CD4-positive, alpha-beta T cell (primary cell): Measurements from ENCODE around the gene WDR3. TPM values are rescaled to one million over a fixed set of nuclear protein-coding genes. Genes with fewer than 3 reads are reported as not detected.

Experiments
- ATAC-seq: fragments of 200-7000 bp; cut with Tn5 transposase; one replicate; pipeline ENCODE4 v1.10.0; 2022; ENCODE audit warnings: mild to moderate bottlenecking; ENCODE audit not compliant: poor library complexity
- CTCF ChIA-PET: fragments of 350-600 bp; sonication (Branson Sonifier 250); formaldehyde crosslinking; loops from one replicate; lab custom pipeline; 2021; ENCODE audit warnings: antibody characterized with exemption, inconsistent platforms; lab: Charles Lee
- POLR2A ChIA-PET: fragments of 350-600 bp; sonication (Branson Sonifier 250); formaldehyde crosslinking; loops from one replicate; lab custom pipeline; 2021; ENCODE audit warnings: antibody characterized with exemption, inconsistent platforms; lab: Charles Lee
- DNase-seq, 14 experiments: peaks; one replicate each; pipeline ENCODE4 v3.0.0-alpha.2; 2013 to 2020; ENCODE audit warnings: mixed read lengths in 2 of 14
- H3K27ac ChIP-seq, 2 donors: one replicate each; pipeline versions ENCODE4 v1.5.1 to v1.7.0; 2013; ENCODE audit warnings: low read length in 2 of 2, low read depth in 1 of 2, mild to moderate bottlenecking in 1 of 2
- H3K27me3 ChIP-seq, 2 experiments: 1 replicate in 1 of 2; 2 replicates in 1 of 2; pipeline versions ENCODE4 v1.6.1 to v1.7.0; 2013; ENCODE audit warnings: low read length in 2 of 2, control low read depth in 1 of 2, mild to moderate bottlenecking in 1 of 2, moderate library complexity in 1 of 2; ENCODE audit not compliant: insufficient read depth in 2 of 2, control insufficient read depth in 1 of 2
- H3K36me3 ChIP-seq: one replicate; pipeline ENCODE4 v1.6.1; 2013; ENCODE audit warnings: low read length, control low read depth; ENCODE audit not compliant: insufficient read depth
- H3K4me1 ChIP-seq: one replicate; pipeline ENCODE4 v1.6.1; 2013; ENCODE audit warnings: low read length, control low read depth; ENCODE audit not compliant: insufficient read depth
- H3K4me3 ChIP-seq: one replicate; pipeline ENCODE4 v1.5.1; 2013; ENCODE audit warnings: mild to moderate bottlenecking, low read length, moderate library complexity
- H3K9me3 ChIP-seq, 2 experiments: 1 replicate in 1 of 2; 2 replicates in 1 of 2; pipeline versions ENCODE4 v1.6.1 to v1.7.0; 2013; ENCODE audit warnings: low read length in 2 of 2, mild to moderate bottlenecking in 2 of 2, control low read depth in 1 of 2, moderate library complexity in 1 of 2; ENCODE audit not compliant: control insufficient read depth in 1 of 2, insufficient read depth in 1 of 2
- H3K27ac Mint-ChIP-seq: one replicate; pipeline ENCODE4 v1.8.0; 2020; ENCODE audit warnings: mixed read lengths
- H3K27me3 Mint-ChIP-seq: one replicate; pipeline ENCODE4 v1.8.0; 2021; ENCODE audit warnings: mixed read lengths
- H3K36me3 Mint-ChIP-seq: one replicate; pipeline ENCODE4 v1.8.0; 2021; ENCODE audit warnings: low read depth, mixed read lengths
- H3K4me1 Mint-ChIP-seq: one replicate; pipeline ENCODE4 v1.8.0; 2021; ENCODE audit warnings: low read depth, mixed read lengths
- H3K4me3 Mint-ChIP-seq: one replicate; pipeline ENCODE4 v1.8.0; 2020; ENCODE audit warnings: mild to moderate bottlenecking, mixed read lengths
- H3K9me3 Mint-ChIP-seq: one replicate; pipeline ENCODE4 v1.8.0; 2020; ENCODE audit warnings: mixed read lengths
- intact Hi-C, 2 experiments: fragments of 100-400 bp; cut with DNase I in 1 of 2; cut with micrococcal nuclease in 1 of 2; formaldehyde crosslinking; loops; one replicate each; pipeline versions ENCODE4 v1.15.1 to v1.9.0; 2023 to 2025; cut with DNase I, micrococcal nuclease
- total RNA-seq, 174 experiments: library from RNA in 2 of 174; stranded (reverse) in 2 of 174; gene quantifications; one replicate each; pipeline ENCODE4 v1.2.3 and lab custom pipeline; 2021 to 2026
- TF ChIP-seq, protein P1 (sequence below): fragments of 200-600 bp; IDR thresholded peaks from one replicate; pipeline ENCODE4 v1.8.0; 2022; ENCODE audit warnings: antibody characterized with exemption, mild to moderate bottlenecking

Gene WDR3
- total RNA-seq, 2 experiments from 2014 or later: 5.8 to 7.5 TPM

- intact Hi-C loops: no loop called here
- DNase-seq (no peak), ATAC-seq (no peak)
- Histone ChIP-seq H3K36me3 (peaks cover 76% of the 10 kb centered on the region), H3K27me3 (no peaks in the 10 kb centered on the region), H3K9me3 (no peaks in the 10 kb centered on the region), H3K4me3 (no peak overlapping the region), H3K4me1 (no peaks in the 10 kb centered on the region), H3K27ac (no peak overlapping the region)
- Mint-ChIP-seq H3K27ac (peak overlapping the region; percentile 18), H3K27me3 (no peaks in the 10 kb centered on the region), H3K4me1 (no peaks in the 10 kb centered on the region), H3K36me3 (peaks cover 96% of the 10 kb centered on the region), H3K9me3 (no peaks in the 10 kb centered on the region), H3K4me3 (no peak overlapping the region)
- POLR2A ChIA-PET: no interaction called here
- CTCF ChIA-PET: no interaction called here
- TF ChIP-seq, protein P1, sequence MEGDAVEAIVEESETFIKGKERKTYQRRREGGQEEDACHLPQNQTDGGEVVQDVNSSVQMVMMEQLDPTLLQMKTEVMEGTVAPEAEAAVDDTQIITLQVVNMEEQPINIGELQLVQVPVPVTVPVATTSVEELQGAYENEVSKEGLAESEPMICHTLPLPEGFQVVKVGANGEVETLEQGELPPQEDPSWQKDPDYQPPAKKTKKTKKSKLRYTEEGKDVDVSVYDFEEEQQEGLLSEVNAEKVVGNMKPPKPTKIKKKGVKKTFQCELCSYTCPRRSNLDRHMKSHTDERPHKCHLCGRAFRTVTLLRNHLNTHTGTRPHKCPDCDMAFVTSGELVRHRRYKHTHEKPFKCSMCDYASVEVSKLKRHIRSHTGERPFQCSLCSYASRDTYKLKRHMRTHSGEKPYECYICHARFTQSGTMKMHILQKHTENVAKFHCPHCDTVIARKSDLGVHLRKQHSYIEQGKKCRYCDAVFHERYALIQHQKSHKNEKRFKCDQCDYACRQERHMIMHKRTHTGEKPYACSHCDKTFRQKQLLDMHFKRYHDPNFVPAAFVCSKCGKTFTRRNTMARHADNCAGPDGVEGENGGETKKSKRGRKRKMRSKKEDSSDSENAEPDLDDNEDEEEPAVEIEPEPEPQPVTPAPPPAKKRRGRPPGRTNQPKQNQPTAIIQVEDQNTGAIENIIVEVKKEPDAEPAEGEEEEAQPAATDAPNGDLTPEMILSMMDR: no peak
These were observed 26.6 kb upstream of the WDR3 start for GRCh38 chr1:117902944-117903343.

DNA sequence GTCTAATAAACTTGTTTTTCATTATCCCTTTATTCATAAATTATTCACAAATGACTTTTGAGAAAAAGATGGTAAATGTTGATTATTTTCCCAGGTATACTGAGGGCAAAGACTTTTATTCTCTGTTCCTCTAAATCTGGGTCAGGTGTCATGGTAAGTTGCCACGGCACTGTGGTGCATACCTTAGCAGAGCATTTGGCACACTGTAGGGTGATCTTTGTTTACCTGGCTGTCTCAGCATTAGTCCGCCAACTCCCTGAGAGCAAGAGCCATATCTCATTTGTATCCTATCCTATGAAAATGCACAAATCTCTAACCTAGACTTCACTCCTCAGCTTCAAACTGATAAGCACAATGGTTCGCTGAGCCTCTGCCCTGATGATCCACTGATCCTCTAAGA is 25.1 kb upstream of the WDR3 start:
- no peaks in the 10 kb centered on the region for H3K27me3 ChIP-seq
- H3K9me3 ChIP-seq: no peaks in the 10 kb centered on the region
- ATAC-seq (no peak), DNase-seq (no peak)
- H3K4me1 Mint-ChIP-seq: no peaks in the 10 kb centered on the region
- peaks cover 75% of the 10 kb centered on the region for H3K36me3 ChIP-seq
- no peak overlapping the region for H3K4me3 Mint-ChIP-seq
- H3K4me1 ChIP-seq: no peaks in the 10 kb centered on the region
- intact Hi-C loops: no loop called here
- ChIA-PET POLR2A (no interaction called here), CTCF (interaction anchor here (3.1 kb wide), 1 partner anchor 9 kb away, joined by 15 read pairs; no protein-coding TSS in a partner anchor)
- H3K4me3 ChIP-seq: no peak overlapping the region
- no peaks in the 10 kb centered on the region for H3K27me3 Mint-ChIP-seq
- no peak overlapping the region for H3K27ac ChIP-seq
- peaks cover 93% of the 10 kb centered on the region for H3K36me3 Mint-ChIP-seq
- TF ChIP-seq, protein P1: no peak
- no peaks in the 10 kb centered on the region for H3K9me3 Mint-ChIP-seq
- no peak overlapping the region for H3K27ac Mint-ChIP-seq

GRCh38 chr1:117905019-117905418 is 24.5 kb upstream of the WDR3 start:
- Histone ChIP-seq H3K4me1 (no peaks in the 10 kb centered on the region), H3K36me3 (peaks cover 77% of the 10 kb centered on the region), H3K9me3 (no peaks in the 10 kb centered on the region), H3K27ac (no peak overlapping the region), H3K4me3 (no peak overlapping the region), H3K27me3 (no peaks in the 10 kb centered on the region)
- Mint-ChIP-seq H3K4me1 (no peaks in the 10 kb centered on the region), H3K36me3 (peaks cover 93% of the 10 kb centered on the region), H3K27ac (no peak overlapping the region), H3K27me3 (no peaks in the 10 kb centered on the region), H3K4me3 (no peak overlapping the region), H3K9me3 (no peaks in the 10 kb centered on the region)
- TF ChIP-seq, protein P1: no peak
- ATAC-seq (no peak), DNase-seq (no peak)
- POLR2A ChIA-PET: interaction anchor here (0.6 kb wide), 1 partner anchor 362 kb away, joined by 3 read pairs; no protein-coding TSS in a partner anchor
- CTCF ChIA-PET: interaction anchor here (3.1 kb wide), 1 partner anchor 9 kb away, joined by 15 read pairs; no protein-coding TSS in a partner anchor
- intact Hi-C loops: no loop called here
